Activated B cell treated with CpG ODN at 0.5 μM for 24 hours (primary cell): Measurements from ENCODE around the gene GPR142. TPM values are rescaled to one million over a fixed set of nuclear protein-coding genes. Genes with fewer than 3 reads are reported as not detected.

Experiments
- ATAC-seq: fragments of 200-7000 bp; cut with Tn5 transposase; one replicate; pipeline ENCODE4 v1.10.0; 2021; ENCODE audit warnings: low read depth, mild to moderate bottlenecking, moderate library complexity
- CTCF ChIA-PET: fragments of 350-600 bp; sonication (Branson Sonifier 250); formaldehyde crosslinking; loops from one replicate; lab custom pipeline; 2021; ENCODE audit warnings: antibody characterized with exemption; lab: Charles Lee
- POLR2A ChIA-PET: fragments of 350-600 bp; sonication (Branson Sonifier 250); formaldehyde crosslinking; loops from one replicate; lab custom pipeline; 2021; ENCODE audit warnings: antibody characterized with exemption; lab: Charles Lee
- DNase-seq: peaks from one replicate; pipeline ENCODE4 v3.0.0; 2022
- H3K27ac Mint-ChIP-seq: one replicate; pipeline ENCODE4 v1.8.0; 2020; ENCODE audit warnings: mixed read lengths
- H3K27me3 Mint-ChIP-seq: one replicate; pipeline ENCODE4 v1.8.0; 2021; ENCODE audit warnings: mixed read lengths
- H3K36me3 Mint-ChIP-seq: one replicate; pipeline ENCODE4 v1.8.0; 2021; ENCODE audit warnings: low read depth, mixed read lengths
- H3K4me1 Mint-ChIP-seq: one replicate; pipeline ENCODE4 v1.8.0; 2021; ENCODE audit warnings: mixed read lengths
- H3K4me3 Mint-ChIP-seq: one replicate; pipeline ENCODE4 v1.8.0; 2020; ENCODE audit warnings: mild to moderate bottlenecking, mixed read lengths
- H3K9me3 Mint-ChIP-seq: one replicate; pipeline ENCODE4 v1.8.0; 2020; ENCODE audit warnings: mixed read lengths
- CTCF ChIP-seq: fragments of 200-600 bp; IDR thresholded peaks from one replicate; pipeline ENCODE4 v1.8.0; 2022; ENCODE audit warnings: antibody characterized with exemption, mild to moderate bottlenecking
- intact Hi-C: fragments of 100-400 bp; cut with micrococcal nuclease; formaldehyde crosslinking; loops from one replicate; pipeline ENCODE4 v1.15.1; 2024
- total RNA-seq: library from RNA; stranded (reverse); gene quantifications from 2 replicates; pipeline ENCODE4 v1.2.3, GENCODE V29; 2022

Gene GPR142
- total RNA-seq, 1 donor from 2014 or later = not detected

- ChIA-PET CTCF (interaction anchor here (0.6 to 5.5 kb wide), 11 partner anchors 10 to 162 kb away, joined by 3 to 55 read pairs (median 4); partner anchors contain the start of genes CD300LB and TTYH2), POLR2A (interaction anchor here (0.7 kb wide), 1 partner anchor 88 kb away, joined by 3 read pairs; no protein-coding TSS in a partner anchor)
- H3K4me1 Mint-ChIP-seq = peaks cover 14% of the 10 kb centered on the region
- no peak for TF ChIP-seq CTCF
- H3K36me3 Mint-ChIP-seq = no peaks in the 10 kb centered on the region
- peaks cover 17% of the 10 kb centered on the region for H3K27me3 Mint-ChIP-seq
- no peak for DNase-seq
- H3K4me3 Mint-ChIP-seq = no peak overlapping the region
- H3K27ac Mint-ChIP-seq = no peak overlapping the region
- peak; percentile 47 for ATAC-seq
- intact Hi-C loops = loop anchor here (2.0 kb wide), 1 partner anchor 278 kb away; no protein-coding TSS in a partner anchor
- H3K9me3 Mint-ChIP-seq = no peaks in the 10 kb centered on the region
Observed at GRCh38 chr17:74369221-74369620, 1.9 kb downstream of the GPR142 start.

GRCh38 chr17:74369665-74370490 lies 2.6 kb downstream of the GPR142 start:
- Mint-ChIP-seq H3K4me3 (no peak overlapping the region), H3K4me1 (peaks cover 14% of the 10 kb centered on the region), H3K9me3 (no peaks in the 10 kb centered on the region), H3K36me3 (no peaks in the 10 kb centered on the region), H3K27ac (no peak overlapping the region), H3K27me3 (peaks cover 17% of the 10 kb centered on the region)
- no peak for ATAC-seq
- ChIA-PET CTCF (interaction anchor here (0.6 to 5.5 kb wide), 8 partner anchors 10 to 161 kb away, joined by 3 to 55 read pairs (median 6); partner anchors contain the start of gene CD300LB), POLR2A (no interaction called here)
- DNase-seq = no peak
- intact Hi-C loops = loop anchor here (2.0 kb wide), 1 partner anchor 277 kb away; no protein-coding TSS in a partner anchor
- TF ChIP-seq CTCF = no peak

- no peak for TF ChIP-seq CTCF
- intact Hi-C loops = no loop called here
- DNase-seq (no peak), ATAC-seq (no peak)
- Mint-ChIP-seq H3K9me3 (no peaks in the 10 kb centered on the region), H3K4me1 (peaks cover 14% of the 10 kb centered on the region), H3K27me3 (peaks cover 19% of the 10 kb centered on the region), H3K36me3 (no peaks in the 10 kb centered on the region), H3K27ac (no peak overlapping the region), H3K4me3 (no peak overlapping the region)
- CTCF ChIA-PET = interaction anchor here (5.5 kb wide), 1 partner anchor 86 kb away, joined by 55 read pairs; no protein-coding TSS in a partner anchor
- POLR2A ChIA-PET = no interaction called here
Observed at GRCh38 chr17:74371653-74372147, 4.4 kb downstream of the GPR142 start.

GRCh38 chr17:74372426-74372825 lies 5.1 kb downstream of the GPR142 start:
- H3K36me3 Mint-ChIP-seq = no peaks in the 10 kb centered on the region
- DNase-seq (no peak), ATAC-seq (no peak)
- H3K27ac Mint-ChIP-seq = no peak overlapping the region
- POLR2A ChIA-PET = no interaction called here
- intact Hi-C loops = no loop called here
- no peak overlapping the region for H3K4me3 Mint-ChIP-seq
- no peak for TF ChIP-seq CTCF
- no peaks in the 10 kb centered on the region for H3K9me3 Mint-ChIP-seq
- CTCF ChIA-PET = no interaction called here
- peaks cover 14% of the 10 kb centered on the region for H3K4me1 Mint-ChIP-seq
- H3K27me3 Mint-ChIP-seq = peaks cover 16% of the 10 kb centered on the region
